GM12891 (cell line): ENCODE data around the gene IL4R.
"Not testable (repeated sequence)": the region's sequence is repeated elsewhere in the genome, so short reads cannot be mapped to it uniquely, and the experiment has no call there.

Experiments used
- DNase-seq: peaks from one replicate; pipeline ENCODE4 v3.0.0; 2011; ENCODE audit warnings: low spot score; ENCODE audit not compliant: insufficient read length
- FAIRE-seq: peaks from 2 replicates; lab custom pipeline; 2011; peaks lifted over from hg19 to GRCh38; lab: Jason Lieb, UNC
- PAX5 ChIP-seq: IDR thresholded peaks from 2 replicates; pipeline ENCODE4 v1.6.1; 2011; ENCODE audit warnings: low read length, moderate library complexity, mild to moderate bottlenecking; ENCODE audit not compliant: insufficient read depth, severe bottlenecking
- POLR2A ChIP-seq: IDR thresholded peaks from 2 replicates; pipeline ENCODE4 v1.6.1; 2011; ENCODE audit warnings: low read depth, low read length, control low read depth
- POLR2AphosphoS5 ChIP-seq: IDR thresholded peaks from 2 replicates; pipeline ENCODE4 v1.6.1; 2011; ENCODE audit warnings: low read depth, low read length, control low read depth
- POU2F2 ChIP-seq: IDR thresholded peaks from 2 replicates; pipeline ENCODE4 v1.6.1; 2011; ENCODE audit warnings: low read depth, mild to moderate bottlenecking, control low read depth, low read length, moderate library complexity
- SPI1 ChIP-seq: IDR thresholded peaks from 2 replicates; pipeline ENCODE4 v1.6.1; 2011; ENCODE audit warnings: low read depth, low read length, control low read depth
- TAF1 ChIP-seq: IDR thresholded peaks from 2 replicates; pipeline ENCODE4 v1.6.1; 2011; ENCODE audit warnings: low read depth, low read length, control low read depth

Gene IL4R

DNA sequence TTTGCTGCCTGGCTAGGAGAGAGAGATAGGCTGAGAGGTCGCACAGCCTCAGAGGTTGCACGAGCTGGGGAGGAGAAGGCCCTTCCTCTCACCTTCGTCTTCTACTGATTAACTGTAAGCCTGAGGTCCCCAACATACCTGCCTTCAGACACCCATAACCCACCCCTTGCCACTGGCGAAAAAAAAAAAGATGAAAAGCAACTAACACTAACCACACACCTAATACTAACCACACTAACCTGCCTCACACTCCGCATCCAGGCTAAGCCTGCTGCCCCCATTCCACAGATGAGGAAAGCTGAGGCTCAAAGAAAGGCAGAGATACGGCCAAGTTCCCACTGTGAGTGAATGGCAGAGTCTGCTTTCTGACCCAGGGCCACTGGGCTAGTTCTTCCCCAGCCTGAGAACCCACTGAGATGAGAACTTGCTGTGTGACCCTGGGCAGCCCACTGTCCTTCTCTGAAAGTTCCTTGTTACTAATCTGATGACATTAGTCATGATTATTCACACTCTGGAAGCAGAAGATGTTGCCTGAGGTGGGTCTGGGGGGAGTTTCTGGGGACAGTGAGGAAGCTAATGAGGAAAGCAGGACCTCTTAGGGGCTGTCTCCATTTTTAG, 92.8 kb downstream of the IL4R start:
- TF ChIP-seq PAX5 (no peak), SPI1 (no peak), POLR2A (no peak), POU2F2 (no peak), TAF1 (no peak), POLR2AphosphoS5 (peak; percentile 41)
- FAIRE-seq (peak; percentile 66), DNase-seq (no peak)

DNA sequence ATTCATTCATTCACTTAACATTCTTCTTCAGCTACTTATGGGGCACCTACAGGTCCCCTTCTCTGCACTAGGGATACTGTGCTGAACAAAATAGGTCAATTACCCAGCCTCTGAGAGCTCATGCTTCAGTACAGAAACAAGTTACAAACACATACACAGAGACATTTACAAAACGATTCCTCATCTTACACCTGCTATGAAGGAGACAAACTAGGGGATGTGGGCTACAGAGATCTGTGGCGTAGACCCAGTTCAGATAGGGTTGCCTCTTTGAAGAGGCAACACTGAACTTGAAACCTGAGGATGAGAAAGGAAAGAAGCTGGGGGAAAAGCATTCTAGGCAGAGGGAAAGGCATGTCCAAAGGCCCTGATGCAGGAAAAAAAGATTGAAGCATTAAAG, 93.4 kb downstream of the IL4R start:
- TF ChIP-seq POLR2AphosphoS5 (no peak), SPI1 (no peak), POU2F2 (no peak), POLR2A (no peak), TAF1 (no peak), PAX5 (no peak)
- DNase-seq (no peak), FAIRE-seq (peak; percentile 16)

DNA sequence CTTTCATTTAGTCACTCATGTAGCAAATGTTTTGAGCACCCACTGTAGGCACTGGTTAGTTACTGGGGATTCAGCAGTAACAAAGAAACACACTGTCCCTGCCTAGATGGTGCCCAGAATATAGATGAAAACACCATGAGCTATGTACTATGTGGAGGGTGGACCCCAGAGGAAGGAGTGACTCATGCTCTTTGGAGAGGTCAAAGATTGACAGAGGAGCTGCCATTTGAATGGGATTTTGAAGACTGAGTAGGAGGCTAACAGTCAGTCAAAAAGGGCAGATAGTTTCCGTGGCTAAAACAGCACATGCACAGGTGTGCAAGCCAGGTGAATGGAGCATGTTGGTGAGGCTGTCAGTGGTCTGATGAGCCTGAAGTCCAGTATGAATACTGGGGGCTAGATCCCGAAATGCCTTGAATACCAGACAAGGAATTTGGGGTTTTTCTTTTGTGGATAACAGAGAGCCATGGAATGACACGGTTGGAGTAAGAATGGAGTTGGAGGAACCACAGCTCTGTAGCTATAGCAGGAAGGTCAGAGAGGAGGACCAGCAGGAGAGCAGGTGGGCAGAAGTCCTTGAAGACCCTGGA, 94.3 kb downstream of the IL4R start:
- no peak for DNase-seq
- TF ChIP-seq POLR2A = peak; percentile 81
- no peak; the same call in 1 of the 2 replicates for TF ChIP-seq POU2F2
- no peak for TF ChIP-seq SPI1
- TF ChIP-seq TAF1 = 0 out of 2 replicates have a peak, but pooled peaks have one; percentile 4
- no peak for TF ChIP-seq PAX5
- peak; percentile 94 for TF ChIP-seq POLR2AphosphoS5
- peak; percentile 91 for FAIRE-seq

GRCh38 chr16:27408602-27409031, 94.8 kb downstream of the IL4R start:
- DNase-seq (no peak), FAIRE-seq (peak; percentile 78)
- TF ChIP-seq POLR2A (no peak), SPI1 (peak; percentile 94), POLR2AphosphoS5 (no peak; the same call in 1 of the 2 replicates)

GRCh38 chr16:27409958-27410357, 96.2 kb downstream of the IL4R start:
- not testable (repeated sequence) for DNase-seq, FAIRE-seq

DNA sequence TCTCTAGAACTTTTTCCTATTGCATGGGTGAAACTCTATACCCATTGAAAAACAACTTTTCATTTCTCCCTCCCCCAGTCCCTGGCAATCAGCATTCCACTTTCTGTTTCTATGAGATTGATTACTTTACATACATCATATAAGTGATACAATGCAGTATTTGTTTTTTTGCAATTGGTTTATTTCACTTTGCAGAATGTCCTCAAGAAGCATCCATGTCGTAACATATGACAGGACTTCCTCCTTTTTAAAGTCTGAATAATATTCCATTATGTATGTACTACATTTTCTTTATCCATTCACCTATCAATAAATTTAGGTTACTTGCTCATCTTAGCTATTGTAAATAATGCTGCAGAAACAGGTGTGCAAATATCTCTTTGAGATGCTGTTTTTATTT, 97.0 kb downstream of the IL4R start:
- DNase-seq = no peak

GRCh38 chr16:27413956-27414355, 100.2 kb downstream of the IL4R start:
- FAIRE-seq (no peak), DNase-seq (no peak)
- TF ChIP-seq POLR2A (no peak), PAX5 (no peak), SPI1 (no peak), POLR2AphosphoS5 (no peak), POU2F2 (no peak), TAF1 (no peak)

More for the DNA sequence above, 97.0 kb downstream of the IL4R start:
- TF ChIP-seq POU2F2 (no peak), PAX5 (no peak), POLR2A (no peak)
- no peak for FAIRE-seq
